Stimulated activated CD4-positive, alpha-beta T cell treated with anti-CD3 and anti-CD28 coated beads, Interleukin-2, amount 100 ng/mL, for 48 hours (primary cell): ENCODE data around the gene GCC1.

ENCODE experiments used
- DNase-seq, 2 donors: peaks; one replicate each; pipeline ENCODE4 v3.0.0-alpha.2; 2020

GCC1 gene, protein sequence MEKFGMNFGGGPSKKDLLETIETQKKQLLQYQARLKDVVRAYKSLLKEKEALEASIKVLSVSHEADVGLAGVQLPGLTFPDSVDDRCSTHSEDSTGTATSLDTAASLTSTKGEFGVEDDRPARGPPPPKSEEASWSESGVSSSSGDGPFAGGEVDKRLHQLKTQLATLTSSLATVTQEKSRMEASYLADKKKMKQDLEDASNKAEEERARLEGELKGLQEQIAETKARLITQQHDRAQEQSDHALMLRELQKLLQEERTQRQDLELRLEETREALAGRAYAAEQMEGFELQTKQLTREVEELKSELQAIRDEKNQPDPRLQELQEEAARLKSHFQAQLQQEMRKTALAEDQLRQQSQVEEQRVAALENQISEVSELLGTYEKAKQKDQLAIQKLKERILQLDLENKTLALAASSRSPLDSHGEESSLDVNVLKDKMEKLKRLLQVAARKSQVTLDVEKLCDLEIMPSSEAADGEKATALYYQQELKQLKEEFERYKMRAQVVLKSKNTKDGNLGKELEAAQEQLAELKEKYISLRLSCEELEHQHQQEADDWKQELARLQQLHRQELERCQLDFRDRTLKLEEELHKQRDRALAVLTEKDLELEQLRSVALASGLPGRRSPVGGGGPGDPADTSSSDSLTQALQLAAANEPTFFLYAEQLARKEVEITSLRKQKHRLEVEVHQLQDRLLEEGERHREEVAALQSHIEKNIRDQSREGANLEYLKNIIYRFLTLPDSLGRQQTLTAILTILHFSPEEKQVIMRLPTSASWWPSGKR

DNA sequence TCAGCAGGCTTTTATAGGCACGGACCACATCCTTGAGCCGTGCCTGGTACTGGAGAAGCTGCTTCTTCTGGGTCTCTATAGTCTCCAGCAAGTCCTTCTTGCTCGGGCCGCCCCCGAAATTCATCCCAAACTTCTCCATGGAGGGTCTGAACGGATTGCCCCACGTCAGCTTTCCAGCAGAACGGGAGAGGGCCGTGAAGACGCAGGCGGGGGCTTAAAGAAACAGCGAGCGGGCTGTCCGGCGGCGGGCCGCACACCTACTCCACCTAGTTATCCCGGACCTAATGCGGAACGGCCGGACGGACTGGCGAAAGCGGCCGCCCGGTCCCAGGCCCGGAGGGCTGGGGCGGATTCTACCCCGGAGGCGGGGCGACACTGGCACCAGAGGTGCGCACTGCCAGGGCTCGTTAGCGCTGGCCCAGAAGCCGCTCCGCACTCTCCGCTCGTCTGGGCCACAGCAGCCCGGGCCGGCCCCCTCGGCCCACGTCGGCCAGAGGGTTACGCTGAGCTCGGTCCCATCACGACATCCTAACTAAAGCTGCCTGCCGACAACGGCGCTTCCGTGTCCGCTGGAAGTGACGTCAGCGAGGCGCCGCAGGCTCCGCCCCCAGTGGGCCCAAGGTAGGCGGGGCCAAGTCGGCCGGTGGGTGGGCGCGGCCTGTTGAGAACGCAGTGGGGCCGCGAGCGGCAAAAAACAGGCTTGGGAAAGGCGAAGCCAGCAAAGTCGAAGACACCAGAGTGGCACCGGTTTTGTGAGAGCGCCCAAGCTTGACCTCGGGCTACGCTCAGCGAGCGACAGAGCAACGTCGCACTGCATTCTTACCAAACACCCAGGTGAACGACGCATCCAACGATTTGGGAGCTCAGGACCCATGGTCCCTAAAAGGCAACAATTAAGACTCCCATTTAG is at the start of gene GCC1:
TSS of gene GCC1 (minus strand) at position 553 of the 910 bp plus-strand sequence. CDS start at position 139, 414 bp downstream.
- DNase-seq = peak; percentile 95 to 96

DNA sequence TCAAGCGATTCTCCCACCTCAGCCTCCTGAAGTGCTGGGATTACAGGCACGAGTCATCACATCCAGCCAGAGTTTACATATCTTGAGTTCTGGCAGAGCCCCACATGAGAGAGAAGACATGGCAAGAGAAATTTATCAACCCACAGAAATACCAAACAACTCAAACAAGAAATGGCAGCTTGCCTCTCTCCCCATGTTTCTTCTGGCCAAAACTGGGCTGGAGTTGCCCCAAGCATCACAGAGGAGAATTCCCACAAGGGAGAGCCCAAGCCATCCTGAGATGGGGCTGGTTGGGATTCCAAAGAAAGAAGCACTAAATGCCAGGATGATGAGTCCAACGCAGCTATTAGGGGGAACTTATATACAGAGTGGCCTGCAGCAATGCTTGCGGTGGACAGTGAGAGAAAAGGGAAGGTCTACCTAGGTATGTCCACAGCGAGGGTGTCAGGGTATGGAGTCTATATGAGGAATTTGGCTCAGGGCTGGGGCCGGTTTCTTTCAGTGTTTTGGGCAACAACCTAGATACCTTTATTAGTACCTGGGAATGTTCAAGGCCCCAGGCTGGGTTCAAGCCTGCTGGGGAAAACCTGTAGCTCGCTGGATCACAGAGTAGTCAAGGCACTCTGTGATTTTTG is 47.0 kb upstream of the GCC1 start:
- no peak for DNase-seq

DNA sequence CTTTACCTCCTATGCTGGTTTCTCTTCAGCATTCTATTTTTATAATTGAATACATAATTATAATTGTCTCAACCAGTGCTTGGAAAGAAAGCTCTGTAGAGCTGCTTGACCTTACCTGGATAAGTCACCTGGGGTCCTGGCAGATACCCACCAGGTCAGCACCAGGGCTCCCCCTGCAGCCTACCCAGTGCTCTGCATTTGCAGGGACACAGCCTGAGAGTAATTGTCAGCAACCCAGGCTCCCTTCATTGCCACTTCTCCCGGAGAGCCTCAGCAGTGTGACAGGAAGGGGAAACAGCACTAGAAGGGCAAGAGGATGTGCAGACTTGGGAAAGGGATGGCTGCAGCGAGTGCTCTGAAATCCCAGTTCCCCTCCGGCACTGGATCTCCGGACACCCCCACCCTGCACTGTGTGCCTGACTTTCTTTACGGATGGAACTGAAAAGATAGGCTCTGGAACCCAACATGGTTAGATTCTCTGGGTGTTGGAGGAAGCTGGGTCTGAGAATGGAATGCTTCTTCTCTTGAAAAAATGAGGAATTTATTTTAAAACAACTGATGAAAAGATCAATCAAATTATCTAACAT is 44.0 kb upstream of the GCC1 start:
- DNase-seq = peak in 1 of 2 donors; percentile 38

DNA sequence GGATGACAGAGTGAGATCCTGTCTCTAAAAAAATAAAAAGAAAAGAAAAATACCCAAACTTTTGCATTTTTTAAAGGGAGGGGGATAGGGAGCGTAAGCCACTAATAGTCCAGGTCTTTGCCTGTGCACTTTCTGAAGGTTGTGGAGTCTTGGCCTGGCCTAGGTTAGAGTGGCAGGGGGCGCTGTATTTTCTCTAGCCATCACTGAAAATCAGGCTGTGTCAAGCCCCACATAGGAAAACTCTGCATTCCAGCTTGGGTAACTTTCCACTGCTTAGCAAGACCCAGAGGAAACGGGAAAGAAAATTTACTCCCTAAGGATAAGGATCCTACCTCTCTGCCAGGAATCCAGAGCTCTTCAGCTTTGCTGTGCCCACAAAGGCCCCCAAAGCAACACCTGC is 43.0 kb upstream of the GCC1 start:
- DNase-seq = no peak

DNA sequence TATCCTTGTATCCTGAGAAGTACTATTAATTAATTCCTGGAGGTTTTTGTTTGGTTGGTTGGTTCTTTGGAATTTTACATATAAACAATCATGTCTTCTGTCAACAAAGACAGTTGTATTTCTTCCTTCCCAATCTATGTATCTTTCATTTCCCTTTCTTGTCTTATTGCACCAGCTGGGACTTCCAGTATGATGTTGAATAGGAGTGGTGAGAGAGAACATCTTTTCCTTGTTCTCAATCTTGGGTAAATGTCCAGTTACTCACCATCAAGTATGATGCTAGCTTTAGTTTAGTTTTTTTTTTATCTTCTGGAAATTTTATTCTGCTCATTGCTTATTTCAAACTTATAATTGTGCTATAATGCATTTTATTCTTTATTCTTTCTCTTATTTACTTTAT is 39.9 kb upstream of the GCC1 start:
- no peak for DNase-seq

DNA sequence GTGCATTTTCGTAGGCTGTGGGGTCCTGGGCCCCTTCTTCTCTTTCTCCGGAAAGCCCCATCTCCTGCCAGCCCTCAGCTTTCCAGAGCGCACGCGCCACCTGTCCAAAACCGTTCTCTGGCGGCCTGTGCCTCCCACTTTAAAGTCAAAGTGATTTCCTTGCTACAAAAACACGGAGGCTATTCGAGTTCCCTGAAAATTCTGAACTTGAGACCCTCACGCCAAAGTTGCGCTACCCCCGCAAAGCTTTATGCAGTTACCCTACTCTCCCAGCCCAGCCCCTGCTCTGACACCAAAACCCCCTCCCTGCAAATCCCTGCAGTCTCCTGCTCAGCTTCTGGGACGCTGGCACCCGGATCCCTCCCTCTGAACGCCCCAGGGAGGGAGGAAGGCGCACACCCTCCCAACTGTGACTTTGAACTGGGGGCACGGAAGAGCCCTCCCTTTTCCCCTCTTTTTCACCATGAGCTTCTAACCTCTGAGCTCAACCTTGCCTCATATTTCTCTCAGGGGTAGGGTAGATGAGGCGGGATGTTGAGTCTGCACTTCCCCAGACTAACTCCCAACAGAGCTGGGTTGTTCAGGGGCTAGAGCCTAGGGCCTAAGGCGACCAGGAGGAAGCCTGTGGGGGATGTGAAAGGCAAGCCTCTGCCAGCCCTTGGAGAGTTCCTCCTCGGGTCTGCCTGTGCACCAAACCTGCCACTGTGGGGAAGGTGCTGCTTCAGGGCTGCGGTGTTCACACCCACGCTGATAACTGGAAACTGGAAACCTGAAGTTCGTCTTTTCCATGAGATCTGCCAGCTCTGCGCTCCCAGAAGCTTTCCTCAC is 35.2 kb upstream of the GCC1 start:
- DNase-seq = no peak

DNA sequence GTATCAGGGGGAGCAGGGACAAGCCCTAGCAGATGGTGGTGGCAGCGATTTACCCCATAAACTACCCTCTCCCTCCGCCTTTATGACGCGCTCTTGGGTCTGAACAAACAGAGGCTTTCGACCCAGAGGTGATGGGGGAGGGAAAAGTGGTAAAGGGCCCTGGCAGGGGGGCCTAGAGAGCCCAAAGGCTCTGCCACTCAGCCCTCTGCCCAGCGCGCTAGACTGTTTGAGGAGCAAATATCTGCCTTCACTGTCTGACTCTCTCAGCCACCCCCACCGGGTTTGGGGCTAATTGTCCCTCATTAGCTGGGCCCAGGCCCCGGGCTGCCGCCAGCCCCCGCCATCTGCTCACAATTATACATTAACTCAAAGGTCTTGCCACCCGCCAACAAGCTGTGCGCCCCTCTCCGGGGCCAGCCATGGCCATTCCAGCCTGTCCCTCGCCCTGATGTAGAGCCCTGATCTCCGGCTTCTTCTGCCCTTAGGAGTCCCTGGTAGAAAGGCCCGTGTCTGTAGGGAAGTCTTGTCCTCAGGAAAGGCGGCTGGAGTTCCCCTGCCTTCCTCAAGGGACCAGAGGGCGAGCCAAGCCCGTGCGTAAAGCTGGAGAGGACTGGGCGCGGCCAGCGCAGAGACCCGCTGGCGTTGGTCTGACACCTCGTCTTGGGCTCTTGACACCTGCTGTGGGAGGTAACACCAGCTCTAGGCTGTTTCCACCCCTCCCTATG is 34.4 kb upstream of the GCC1 start:
- no peak for DNase-seq

DNA sequence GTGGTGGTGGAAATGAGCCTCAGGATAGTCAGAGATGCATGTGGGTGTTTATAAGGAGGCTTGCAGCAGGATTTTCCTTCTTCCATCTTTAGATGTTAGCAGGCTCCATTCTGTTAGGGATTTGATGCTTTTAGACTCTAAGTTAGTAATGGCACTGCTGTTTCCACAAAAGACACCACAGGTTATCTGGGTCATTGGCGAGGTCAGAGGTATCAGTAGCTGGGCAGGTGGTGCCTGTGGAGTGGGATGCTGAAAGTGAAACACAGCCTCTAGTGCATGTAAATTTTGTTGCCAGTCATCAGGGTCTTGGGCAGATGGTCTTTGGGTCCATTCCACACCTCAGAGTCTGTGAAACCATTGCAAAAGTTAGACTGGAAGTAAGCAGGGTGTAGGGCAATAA is 33.4 kb upstream of the GCC1 start:
- no peak for DNase-seq

DNA sequence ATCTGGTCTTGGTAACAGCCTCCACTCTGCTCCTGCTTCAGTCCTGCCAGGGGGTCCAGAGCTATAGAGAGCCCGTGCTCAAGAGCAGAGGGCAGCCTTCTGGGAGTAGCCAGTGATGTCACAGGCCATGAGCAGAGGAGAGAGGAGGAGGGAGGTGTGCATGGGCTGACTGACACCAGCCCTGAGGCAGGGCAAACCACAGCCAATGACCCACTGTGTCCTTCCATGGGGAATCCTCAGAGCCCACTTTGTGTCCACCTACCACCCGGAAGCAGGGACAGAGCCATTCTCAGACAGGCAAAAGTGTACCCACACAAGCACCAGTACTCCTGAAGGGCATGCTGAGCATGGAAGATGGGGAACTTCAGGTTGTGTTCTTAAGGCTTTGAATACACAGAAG is 32.6 kb upstream of the GCC1 start, which contains the start of gene PAX4:
TSS of gene PAX4 (minus strand) at position 101 of the 400 bp plus-strand sequence. CDS start 2,214 bp downstream, outside the sequence.
- no peak for DNase-seq

DNA sequence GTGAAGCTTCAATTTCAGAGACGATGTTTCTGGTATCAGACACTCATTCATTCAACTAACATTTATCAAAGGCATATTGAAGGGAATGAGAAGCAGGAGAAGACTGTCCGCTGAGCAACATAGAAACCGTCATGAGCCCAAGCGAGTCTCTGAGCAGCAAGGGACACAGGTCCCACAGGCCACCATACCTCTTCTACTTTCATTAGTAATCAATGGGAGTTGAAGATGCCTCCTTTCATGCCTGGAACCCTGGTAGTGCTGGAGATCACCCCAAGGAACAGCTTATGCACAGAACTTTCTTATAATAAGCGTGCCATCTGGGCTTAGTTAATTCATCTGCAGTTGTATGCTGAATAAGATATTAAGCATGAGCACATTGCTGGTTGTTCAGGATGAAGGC is 31.3 kb upstream of the GCC1 start:
- DNase-seq = no peak

DNA sequence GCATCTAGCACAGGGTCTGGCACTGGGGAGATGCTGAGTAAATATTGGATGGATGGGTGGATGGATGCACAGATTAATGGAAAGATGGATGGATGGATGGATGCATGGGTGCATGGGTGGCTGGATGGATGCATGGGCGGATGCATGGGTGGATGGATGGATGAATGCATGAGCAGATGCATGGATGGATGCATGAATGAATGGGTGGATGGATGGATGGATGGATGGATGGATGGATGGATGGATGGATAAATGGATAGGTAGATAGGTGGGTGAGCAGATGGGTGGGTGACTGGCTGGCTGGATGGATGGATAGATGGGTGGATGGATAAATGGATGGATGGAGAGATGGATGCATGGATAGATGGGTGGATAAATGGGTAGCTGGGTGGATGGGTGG is 26.9 kb upstream of the GCC1 start:
- no peak for DNase-seq

DNA sequence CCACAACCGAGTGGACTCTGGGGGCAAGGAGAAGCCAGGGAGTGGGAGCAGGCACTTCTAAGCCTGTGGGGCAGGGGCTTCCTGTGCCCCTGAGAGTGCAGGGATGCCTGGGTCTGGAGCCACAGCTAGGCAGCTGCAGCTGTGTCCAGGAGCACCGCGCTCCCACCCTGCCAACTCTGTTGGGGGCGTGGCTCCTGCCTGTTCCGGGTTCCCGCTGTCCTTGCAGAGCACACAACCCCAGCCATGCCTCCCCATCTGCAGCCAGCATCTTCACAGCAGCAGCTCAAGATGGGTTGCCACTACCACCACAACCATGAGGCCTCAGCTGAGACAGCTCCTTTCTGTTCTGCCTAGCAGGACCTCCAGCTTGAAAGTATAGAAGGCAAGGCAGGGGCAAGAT is 23.9 kb upstream of the GCC1 start:
- DNase-seq = no peak

DNA sequence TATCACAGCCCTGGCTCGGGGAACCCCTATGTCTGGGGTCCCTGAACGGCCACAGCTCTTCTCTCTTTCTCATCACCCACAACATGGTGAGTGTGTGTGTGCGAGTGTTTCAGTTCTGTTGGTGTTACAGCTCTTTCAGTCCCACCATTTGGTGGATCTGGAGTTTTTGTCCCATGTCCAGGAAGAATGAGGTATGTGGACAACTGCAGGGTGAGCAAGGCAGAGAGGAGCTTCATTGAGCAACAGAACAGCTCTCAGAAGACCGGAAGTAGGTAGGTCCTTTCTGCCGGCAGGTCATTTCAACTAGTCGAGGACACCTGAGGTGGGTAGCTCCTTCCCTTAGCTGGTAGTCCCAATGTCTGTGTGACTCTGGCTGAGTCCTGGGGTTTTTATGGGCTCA is 23.1 kb upstream of the GCC1 start:
- no peak for DNase-seq

DNA sequence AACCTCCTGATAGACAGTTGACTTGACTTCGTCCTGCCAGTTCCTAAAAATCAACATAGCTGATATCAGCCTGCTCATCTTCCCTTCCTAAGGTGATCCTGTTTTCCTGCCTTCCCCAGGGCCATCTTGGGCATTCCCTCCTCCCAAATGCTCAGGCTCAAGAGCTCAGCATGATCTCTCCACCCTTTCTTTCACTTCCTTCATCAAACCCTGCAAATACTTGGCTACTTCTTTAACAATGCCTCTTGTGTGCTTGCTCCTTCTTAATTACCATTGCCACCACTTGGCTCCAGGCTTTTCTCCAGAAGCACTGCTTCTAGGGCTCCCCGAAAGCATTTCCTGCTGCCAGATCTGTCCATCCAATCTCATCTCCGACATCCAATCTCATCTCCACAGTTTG is 15.5 kb upstream of the GCC1 start:
- DNase-seq = no peak

DNA sequence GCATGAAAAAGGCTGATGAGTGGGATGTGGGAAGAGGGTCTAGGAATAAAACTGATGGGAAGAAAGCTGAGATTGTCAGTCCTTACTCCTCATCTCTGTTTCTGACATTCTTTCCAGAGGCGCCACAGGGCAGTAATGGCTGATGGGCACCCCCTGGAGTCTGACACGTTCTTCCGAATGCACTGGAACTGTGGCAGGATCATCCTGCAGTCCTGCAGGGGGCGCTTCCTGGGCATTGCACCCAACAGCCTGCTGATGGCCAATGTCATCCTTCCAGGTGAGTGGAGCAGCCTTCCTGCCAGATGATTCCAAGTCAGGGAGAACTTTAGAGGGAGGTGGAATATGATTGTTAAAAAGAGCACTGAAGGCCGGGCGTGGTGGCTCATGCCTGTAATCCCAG is 12.9 kb upstream of the GCC1 start:
- no peak for DNase-seq

DNA sequence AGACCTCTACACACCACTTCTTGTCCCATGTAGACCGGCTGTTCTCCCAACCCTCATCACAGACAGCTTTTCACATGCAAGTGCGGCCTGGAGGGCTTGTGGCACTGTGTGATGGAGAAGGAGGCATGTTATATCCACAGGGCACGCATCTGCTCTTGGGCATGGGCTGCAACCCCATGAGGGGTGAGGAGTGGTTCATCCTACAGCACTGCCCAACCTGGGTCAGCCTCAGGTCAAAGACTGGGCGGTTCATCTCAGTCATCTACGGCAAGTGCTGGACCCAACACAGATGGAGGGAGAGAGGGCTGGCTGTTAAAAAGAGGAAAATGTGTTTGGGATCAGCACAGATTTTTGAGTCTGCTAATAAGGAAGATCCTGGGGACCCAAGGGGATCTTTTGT is 10.3 kb upstream of the GCC1 start:
- no peak for DNase-seq

DNA sequence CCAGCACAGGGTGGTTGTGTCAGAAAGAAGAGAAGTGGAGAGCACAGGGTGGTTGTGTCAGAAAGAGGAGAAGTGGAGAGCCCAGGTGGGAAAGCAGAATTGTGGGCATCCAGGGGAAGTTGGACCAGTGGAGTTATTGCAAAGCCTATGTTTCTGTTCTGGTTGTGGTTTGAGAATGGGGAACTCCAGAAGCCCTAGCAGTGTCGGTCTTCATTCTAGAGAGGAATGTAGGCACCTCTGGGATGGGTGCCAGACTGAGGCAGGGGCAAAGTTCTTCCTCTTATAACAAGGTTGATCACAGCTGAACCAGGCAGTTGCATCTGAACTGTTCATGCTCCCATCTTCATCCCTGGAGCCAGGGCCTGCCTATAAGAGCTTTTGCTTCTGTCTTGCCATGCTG is 9.1 kb upstream of the GCC1 start:
- no peak for DNase-seq

DNA sequence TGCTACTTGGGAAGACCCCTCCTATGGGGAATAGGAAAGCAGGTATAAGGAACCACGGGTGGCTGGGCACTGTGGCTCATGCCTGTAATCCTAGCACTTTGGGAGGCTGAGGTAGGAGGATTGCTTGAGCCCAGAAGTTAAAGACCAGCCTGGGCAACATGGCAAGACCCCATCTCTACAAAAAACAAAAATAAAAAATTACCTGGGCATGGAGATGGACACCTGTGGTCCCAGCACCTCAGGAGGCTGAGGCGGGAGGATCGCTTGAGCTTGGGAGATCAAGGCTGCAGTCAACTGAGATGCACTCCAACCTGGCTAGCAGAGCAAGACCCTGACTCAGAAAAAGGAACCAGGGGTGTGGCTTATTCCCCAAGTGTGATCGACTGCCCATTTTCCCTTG is 7.2 kb upstream of the GCC1 start:
- DNase-seq = no peak

DNA sequence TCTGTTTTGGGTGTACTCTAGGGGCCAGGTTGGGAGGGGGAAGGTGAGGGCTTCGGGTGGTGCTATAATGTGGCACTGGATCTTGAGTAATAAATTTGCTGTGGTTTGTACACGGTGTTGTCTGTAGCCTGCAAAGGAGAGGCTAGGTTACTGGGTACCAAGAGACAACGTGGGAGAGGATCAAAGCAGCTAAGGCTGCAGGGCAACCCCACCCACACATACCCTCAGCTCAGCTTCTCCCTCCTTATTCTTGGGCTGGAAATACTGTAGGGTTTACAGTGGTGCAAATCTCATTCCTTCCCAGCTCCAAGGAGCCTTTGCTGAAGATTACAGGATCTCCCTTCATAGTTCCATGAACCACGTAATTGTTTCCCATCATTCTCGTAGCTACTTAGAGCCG is 6.2 kb upstream of the GCC1 start:
- no peak for DNase-seq

DNA sequence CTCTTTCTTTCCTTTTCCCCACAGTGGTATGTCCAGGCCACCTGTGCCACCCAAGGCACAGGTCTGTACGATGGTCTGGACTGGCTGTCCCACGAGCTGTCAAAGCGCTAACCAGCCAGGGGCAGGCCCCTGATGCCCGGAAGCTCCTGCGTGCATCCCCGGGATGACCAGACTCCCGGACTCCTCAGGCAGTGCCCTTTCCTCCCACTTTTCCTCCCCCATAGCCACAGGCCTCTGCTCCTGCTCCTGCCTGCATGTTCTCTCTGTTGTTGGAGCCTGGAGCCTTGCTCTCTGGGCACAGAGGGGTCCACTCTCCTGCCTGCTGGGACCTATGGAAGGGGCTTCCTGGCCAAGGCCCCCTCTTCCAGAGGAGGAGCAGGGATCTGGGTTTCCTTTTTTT is 5.8 kb upstream of the GCC1 start:
- no peak for DNase-seq

DNA sequence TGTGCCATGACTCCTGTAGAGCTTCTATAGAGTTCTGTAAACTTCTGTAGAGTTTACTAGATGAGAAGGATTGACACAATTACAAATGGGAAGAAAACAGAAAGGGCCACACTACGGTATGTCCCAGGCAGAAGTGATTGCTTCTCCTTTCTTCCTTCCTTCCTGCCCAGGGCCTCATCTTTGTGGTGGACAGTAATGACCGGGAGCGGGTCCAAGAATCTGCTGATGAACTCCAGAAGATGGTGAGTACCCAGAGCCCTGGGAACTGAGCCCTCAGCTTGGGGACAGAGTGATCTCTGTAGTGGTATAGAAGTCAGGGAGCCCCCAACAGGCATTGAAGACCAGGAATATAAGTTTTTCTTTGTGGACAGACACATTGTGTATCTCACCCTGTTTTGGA is 4.5 kb upstream of the GCC1 start:
- DNase-seq = no peak
